Cardiac fibroblast (primary cell): ENCODE results near the gene CASQ2.
A peak's percentile ranks its signal among the peaks of the same experiment; 100 is the strongest.

Source experiments
- DNase-seq, 2 donors: peaks; one replicate each; pipeline versions ENCODE4 v3.0.0 to v3.0.0-alpha.2; 2010; ENCODE audit warnings: low read depth in 2 of 2
- H3K4me3 ChIP-seq, 2 donors: replicated peaks in 1 of 2; 1 replicate in 1 of 2; 2 replicates in 1 of 2; pipeline ENCODE4 v1.5.1; 2011; ENCODE audit warnings: low read depth in 2 of 2, low read length in 2 of 2, mild to moderate bottlenecking in 2 of 2, moderate library complexity in 1 of 2
- TF ChIP-seq, protein P1 (sequence below): IDR thresholded peaks from one replicate; pipeline ENCODE4 v1.5.1; 2011; ENCODE audit warnings: low read depth, mild to moderate bottlenecking, low read length, inconsistent platforms

CASQ2 gene

DNA sequence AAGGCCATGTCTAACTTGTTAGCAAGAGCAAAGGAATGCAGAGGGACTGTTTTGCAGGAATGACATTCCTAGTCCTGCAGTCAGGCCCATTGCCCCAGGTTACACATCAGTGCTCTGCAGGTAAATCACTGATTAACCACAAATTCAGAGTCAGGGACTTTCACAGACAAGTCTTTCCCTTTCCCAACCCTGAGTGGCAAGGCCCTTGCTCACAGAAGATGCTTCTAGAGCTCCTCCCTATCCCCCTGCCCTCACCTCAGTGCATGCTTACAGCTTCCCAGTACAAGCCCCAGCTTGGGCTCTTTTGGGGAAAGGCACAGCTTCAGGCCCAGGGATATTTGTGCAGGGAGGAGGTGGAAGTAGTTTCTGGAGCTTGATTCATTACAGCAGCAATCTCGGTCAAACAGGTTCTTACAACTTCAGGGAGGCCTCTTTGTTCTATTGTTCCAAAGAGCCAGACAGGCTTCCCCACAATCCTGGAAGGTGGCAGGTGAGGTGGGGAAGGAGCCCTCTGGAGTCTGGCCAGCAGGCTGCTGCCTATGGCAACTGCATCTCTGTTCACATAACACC is 53.9 kb downstream of the CASQ2 start:
- TF ChIP-seq, protein P1, sequence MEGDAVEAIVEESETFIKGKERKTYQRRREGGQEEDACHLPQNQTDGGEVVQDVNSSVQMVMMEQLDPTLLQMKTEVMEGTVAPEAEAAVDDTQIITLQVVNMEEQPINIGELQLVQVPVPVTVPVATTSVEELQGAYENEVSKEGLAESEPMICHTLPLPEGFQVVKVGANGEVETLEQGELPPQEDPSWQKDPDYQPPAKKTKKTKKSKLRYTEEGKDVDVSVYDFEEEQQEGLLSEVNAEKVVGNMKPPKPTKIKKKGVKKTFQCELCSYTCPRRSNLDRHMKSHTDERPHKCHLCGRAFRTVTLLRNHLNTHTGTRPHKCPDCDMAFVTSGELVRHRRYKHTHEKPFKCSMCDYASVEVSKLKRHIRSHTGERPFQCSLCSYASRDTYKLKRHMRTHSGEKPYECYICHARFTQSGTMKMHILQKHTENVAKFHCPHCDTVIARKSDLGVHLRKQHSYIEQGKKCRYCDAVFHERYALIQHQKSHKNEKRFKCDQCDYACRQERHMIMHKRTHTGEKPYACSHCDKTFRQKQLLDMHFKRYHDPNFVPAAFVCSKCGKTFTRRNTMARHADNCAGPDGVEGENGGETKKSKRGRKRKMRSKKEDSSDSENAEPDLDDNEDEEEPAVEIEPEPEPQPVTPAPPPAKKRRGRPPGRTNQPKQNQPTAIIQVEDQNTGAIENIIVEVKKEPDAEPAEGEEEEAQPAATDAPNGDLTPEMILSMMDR = no peak

DNA sequence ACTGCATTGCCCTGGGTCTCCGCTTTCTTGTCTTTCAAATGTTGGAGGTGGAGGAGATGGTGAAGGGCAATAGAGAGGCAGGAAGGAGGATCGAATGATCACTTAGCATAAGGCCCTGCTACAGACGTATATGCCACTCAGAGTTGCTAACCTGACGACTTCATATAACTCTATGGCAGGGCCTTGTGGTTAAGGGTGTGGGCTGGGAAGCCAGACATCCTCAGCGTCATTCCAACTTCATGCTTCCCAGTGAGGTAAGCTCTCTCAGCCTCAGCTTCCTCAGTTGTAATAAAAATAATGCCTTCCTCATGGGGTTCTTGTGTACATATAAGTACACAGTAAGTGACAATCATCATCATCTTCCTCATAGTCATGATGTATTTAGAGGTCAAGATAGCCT is 54.6 kb downstream of the CASQ2 start:
- TF ChIP-seq, protein P1 = no peak
- H3K4me3 ChIP-seq = no peak overlapping the region
- DNase-seq = no peak

More for the DNA sequence above, 53.9 kb downstream of the CASQ2 start:
- H3K4me3 ChIP-seq = no peak overlapping the region
- no peak for DNase-seq

DNA sequence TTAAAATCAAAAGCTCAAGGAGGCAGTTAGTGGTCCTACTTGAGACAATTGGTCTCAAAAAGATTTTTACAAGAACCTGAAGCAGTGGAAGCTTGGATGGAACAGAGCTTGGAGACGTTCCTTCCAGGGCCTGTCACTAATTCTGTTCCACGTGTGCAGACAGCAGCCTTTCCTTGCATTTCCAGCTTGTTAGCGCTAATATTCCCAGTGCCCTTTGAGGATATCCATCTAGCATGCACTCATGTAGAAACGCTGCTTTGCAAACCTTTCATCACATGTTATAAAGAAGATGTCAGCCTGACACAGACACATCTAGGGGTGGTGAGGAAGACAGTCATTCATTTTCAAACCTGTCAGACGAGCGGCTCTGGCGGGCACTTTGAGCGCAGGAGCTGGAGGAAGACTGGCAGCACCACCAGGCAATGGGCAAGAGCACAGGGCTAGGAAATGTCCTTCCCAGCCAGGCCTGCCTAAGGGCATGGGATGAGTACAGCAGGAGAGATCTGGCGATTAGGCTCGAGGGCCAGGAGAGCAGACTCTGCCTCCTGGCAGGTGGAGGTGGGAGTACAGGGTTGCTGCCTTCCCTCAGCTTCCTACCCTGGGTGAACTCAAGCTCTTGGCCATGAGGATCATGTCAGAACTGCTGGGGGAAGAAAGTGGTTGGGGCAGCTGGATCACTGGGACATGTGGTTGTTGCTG is 55.5 kb downstream of the CASQ2 start:
- TF ChIP-seq, protein P1 = no peak
- DNase-seq = no peak
- H3K4me3 ChIP-seq = no peak overlapping the region

DNA sequence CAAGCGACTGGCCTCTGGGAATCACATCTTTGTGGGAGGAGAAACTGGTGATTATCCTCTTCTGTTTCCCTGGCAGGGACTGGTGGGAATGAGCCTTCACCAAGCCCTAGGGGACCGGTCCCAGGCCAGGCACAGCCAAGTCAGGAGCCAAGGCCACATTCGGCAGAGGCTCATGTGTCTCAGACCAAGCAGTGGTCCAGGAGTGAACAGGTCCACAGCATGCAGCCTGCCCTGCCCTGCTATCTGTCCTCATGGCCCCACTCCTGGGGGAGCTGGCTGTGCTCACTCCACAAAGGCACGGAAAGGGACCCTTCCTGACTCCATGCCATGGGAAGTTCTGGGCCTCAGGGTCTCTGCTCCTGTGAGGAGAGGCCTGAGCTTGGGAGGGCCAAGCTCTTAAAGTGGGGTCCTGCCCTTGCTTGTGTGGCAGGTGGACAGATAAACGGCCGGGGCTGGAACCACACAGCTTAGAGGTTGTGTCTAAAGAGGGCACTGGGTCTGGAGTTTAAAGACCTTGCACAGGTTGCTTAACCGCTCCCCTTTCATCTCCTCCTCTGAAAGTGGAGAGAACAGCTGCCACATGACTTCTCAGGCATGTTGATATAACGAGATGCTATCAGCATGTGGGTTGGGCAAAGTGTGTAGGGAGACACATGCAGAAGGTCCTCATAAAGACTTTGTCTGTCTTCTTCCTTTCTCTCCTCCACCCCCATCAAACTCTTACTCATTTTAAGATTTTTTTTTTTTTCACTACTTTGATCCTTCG is 57.5 kb downstream of the CASQ2 start:
- no peak for DNase-seq
- no peak overlapping the region for H3K4me3 ChIP-seq
- TF ChIP-seq, protein P1 = no peak

DNA sequence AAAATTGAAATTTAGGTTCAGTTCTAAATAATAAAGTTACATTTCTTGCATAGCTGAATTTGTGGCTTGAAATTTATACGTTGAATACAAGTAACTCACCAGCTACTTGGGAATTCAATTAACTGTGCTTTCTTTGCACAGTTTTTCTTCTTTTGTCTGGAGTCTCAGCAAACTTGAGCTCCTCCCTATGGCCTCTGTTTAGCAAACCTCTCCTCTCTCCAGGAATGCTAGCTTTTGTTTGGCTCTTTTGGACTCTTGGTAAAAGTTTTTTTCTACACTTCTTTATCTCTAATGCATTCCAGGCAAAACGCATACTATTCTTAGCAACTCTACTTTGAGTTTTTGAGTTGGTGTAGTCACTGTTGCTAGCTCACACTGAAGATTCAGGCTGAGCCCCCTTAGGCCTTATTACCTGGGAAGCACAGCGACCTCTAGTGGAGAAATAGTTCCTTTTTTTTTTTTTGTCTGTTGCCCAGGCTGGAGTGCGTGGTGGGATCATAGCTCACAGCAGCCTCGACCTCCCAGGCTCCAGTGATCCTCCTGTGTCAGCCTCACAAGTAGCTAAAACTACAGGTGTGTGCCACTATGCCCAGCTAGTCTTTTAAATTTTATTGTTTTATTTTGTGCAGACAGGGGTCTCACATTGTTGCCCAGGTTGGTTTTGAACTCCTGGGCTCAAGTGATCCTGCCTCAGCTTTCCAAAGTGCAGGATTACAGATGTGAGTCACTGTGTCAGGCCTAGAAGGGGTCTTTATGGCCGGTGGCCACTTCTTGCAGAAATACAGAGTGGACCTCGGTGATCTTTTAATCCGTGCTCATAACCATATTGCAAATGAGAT is 61.7 kb downstream of the CASQ2 start:
- TF ChIP-seq, protein P1 = peak; percentile 61
- no peak overlapping the region for H3K4me3 ChIP-seq
- DNase-seq = peak; percentile 70 to 88

DNA sequence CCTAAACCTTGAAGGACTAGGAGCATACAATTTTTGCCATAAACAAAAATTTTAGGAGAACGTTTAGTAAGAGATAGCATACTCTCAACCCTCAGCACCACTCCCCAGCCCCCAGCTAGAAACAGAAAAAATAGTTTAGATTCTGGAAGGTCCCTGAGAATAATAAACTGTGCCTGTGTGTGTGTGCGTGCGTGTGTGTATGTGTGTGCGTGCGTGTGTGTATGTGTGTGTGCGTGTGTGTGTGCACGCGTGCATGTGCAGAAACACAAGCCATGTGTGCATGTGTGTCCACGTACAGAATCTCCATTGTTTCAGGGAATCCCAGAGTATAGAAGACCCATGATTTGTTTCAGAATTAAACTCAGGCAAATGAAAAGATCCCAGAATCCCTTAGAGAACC is 62.6 kb downstream of the CASQ2 start:
- no peak for DNase-seq
- no peak overlapping the region for H3K4me3 ChIP-seq
- TF ChIP-seq, protein P1 = no peak
